GM18526 (cell line): ENCODE results near the gene USP48.

Experiments
- POLR2A ChIP-seq: IDR thresholded peaks from 3 replicates; pipeline ENCODE4 v1.6.1; 2011; ENCODE audit not compliant: insufficient read length; ENCODE audit errors: extremely low read depth

Gene USP48, protein sequence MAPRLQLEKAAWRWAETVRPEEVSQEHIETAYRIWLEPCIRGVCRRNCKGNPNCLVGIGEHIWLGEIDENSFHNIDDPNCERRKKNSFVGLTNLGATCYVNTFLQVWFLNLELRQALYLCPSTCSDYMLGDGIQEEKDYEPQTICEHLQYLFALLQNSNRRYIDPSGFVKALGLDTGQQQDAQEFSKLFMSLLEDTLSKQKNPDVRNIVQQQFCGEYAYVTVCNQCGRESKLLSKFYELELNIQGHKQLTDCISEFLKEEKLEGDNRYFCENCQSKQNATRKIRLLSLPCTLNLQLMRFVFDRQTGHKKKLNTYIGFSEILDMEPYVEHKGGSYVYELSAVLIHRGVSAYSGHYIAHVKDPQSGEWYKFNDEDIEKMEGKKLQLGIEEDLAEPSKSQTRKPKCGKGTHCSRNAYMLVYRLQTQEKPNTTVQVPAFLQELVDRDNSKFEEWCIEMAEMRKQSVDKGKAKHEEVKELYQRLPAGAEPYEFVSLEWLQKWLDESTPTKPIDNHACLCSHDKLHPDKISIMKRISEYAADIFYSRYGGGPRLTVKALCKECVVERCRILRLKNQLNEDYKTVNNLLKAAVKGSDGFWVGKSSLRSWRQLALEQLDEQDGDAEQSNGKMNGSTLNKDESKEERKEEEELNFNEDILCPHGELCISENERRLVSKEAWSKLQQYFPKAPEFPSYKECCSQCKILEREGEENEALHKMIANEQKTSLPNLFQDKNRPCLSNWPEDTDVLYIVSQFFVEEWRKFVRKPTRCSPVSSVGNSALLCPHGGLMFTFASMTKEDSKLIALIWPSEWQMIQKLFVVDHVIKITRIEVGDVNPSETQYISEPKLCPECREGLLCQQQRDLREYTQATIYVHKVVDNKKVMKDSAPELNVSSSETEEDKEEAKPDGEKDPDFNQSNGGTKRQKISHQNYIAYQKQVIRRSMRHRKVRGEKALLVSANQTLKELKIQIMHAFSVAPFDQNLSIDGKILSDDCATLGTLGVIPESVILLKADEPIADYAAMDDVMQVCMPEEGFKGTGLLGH

DNA sequence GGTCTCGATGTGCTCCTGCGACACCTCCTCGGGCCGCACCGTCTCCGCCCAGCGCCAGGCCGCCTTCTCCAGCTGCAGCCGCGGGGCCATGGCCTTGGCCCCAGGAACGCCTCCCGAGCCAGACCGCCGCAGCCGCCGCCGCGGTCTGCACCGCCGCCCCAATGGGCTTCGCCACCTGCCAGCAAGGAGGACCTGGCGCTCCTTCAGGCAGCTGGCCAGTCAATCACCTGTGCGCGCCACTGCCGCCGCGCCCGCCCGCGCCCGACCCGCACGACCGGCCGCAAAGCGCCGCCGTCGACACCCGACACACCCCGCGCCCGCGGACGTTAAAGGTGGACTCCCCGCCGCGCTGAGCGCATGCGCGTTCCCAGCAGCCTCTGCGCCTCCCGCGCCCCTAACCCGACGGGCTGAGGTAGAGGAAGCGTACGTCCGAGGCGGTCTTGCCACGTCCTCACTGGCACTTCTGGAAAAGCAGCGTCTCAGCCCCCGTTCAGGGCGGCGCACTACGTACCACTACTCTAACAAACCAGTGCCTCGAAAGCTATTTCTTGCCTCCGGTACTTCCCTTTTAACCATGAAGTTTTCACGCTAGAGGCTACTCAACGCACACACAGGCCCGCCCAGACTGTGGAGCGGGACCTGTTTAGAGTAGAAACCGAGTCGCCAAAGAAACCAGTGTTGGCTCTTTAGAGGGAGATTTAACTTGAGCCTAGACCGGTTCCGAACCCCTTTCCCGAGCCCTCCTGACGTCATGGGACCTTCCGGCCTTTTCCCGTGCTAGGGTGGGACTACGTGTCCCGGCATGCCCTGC, at the start of gene USP48:
Gene USP48, minus strand, starts transcription at position 282 of the 811 bp plus-strand sequence. Its CDS starts 192 bp downstream, at position 90.
- peak; percentile 98 for TF ChIP-seq POLR2A

DNA sequence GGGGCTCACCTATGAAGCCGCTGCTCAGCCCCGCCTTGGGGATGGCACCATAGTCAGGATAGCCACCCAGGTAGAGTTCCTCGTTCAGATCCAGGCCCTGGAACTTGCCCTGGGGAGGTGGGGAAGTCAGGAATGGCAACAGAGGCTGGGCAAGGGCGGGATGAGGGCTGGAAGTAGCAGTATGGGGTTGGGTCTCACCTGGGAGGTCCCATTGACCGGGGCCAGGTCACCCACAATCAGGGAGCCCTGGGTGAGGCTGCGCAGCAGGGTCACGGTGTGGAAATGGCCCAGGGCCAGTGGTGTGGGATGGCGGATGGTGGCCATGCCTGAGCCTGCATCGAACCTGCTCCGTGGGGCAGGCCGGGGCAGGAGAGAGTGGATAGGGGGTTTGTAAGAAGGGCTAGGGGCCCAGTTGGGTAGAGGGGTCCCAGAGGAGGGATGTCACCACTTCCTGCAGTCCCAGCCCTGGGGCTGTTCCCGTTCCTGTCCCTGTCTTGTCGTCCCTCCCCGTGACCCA, 48.6 kb upstream of the USP48 start:
- no peak for TF ChIP-seq POLR2A

DNA sequence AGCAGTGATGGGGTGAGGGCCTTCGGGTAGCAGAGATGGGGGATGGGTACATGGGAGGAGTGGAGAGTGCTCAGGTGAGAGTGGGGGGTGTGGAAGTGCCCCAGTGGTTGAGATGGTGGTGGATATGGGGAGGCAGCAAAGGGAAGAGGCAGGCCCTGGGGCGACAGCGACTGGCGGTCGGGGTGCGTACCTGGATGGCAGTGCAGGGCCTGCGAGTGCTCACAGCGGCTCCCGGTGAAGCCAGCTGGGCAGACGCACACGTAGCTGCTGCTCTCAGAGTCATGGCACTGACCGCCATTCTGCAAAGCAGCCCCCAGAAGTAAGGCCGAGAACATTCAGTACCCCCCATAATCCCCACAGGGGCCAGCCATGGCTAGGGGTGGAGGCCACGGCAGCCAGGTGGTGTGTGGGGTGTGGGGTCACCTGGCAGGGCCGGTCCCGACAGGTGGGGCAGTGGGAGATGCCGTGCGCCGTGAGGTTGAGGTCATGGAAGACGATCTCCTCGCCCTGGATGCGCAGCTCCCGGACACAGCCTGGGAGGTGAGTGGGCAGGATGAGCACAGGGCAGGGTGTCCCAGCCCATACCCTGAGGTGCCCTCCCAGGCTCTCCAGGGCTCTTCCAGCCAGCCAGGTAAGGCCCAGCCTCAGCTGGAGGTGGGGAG, 48.0 kb upstream of the USP48 start:
- TF ChIP-seq POLR2A, result no peak

DNA sequence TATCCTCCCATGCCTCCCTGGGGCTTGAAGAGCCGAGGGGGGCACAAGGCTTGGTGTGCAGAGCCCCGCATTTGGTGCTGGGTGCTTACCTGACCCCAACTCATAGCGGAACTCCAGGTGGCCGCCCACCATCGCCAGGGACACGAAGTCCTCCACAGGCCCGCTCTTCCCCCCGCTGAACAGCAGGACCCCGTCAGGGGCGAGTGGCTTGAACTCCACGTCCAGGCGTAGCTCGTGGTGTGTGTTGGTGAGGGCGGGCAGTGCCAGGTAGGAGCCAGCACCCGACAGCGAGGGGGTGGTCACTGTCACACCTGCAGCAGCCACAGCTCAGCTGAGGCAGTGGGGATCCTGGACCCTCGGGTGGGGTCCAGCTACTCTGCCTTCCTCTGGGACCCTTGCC, 46.3 kb upstream of the USP48 start:
- no peak for TF ChIP-seq POLR2A

DNA sequence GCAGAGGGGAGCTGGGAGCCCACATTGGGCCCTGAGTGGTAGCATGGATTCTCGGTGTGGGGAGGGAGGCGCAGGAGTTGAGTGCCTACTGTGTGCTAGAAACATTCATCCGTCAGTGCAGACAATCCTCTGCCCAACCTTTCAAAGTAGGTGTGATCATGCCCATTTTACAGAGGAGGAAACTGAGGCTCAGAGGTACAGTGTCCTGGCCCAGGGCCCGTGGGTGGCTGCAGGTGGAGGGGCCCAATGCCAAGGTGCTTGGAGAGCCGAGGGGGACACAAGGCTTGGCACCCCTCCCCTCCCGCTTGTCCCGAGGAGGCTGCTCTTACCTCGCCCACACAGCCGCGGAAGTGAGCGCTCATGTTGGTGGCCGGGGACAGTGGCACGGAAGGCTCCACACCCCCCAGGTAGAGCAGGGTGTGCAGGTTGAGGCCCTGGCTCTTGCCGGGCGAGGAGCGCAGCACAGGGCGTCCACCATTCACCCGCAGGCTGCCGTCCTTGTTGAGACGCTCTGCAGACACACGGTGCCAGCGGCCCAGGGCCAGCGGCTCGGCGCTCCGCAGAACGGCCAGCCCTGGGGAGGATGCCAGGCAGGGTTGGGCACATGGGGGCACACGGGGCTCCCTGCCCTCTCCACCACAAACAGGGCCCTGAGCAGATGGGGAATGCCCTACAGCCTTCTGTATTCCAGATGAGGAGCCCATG, 45.7 kb upstream of the USP48 start:
- TF ChIP-seq POLR2A, result no peak

DNA sequence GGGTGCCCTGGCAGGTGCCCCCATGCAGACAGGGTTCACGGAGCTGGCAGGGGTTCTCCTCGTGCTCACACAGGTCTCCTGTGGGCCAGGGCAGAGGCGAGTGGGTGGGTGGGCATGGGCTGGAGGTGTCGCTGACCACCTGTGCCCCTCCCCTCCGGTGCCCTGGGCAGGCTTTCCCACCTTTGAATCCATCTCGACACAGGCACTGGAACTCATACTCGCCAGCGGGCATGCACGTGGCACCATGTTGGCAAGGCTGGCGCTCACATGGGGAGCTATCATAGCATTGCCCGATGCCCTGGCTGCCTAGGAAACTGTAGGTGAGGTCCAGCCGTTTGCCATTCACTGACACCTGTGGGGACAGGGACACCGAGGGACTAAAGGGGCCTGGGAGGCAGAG, 45.1 kb upstream of the USP48 start:
- TF ChIP-seq POLR2A, result no peak

DNA sequence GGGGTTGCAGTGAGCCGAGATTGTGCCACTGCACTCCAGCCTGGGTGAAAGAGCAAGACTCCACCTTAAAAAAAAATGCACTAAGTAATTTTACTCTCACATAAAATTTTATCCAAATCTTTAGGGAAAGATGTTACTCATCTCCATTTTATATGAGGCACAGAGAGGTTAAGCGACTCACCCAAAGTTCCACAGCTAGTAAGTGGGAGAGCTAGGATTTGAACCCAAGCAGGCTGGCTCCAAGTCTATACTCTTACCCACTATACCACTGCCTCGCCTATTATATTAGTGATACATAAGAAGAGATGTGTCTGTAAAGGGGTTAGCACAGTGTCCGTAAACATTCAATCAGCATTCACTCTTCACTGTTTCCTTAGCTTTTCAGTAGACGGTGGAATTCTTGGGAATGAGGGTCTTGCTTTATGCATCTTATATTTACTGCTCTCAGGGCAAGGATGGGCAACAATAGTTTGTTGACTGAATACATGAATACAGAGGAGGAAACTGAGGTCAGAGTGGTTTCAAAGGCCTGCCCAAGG, 44.3 kb upstream of the USP48 start:
- TF ChIP-seq POLR2A, result no peak

DNA sequence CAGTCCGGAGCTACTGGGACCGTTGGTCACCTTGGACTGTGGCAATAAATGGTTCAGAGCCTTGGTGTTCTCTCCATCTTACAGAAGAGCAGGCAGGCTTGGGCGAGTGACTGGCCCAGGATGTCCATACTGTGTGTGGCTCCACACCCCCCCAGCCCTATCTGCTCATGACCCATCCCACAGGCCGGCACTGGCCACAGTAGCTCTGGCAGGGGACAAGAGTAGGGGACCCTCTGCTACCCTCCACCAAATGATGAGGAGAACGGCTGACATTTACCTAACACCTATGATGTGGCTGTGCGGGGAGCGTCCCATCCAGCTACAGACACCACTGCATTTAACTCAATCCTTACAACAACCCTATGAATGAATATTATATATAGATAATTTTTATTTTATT, 42.4 kb upstream of the USP48 start:
- no peak for TF ChIP-seq POLR2A

DNA sequence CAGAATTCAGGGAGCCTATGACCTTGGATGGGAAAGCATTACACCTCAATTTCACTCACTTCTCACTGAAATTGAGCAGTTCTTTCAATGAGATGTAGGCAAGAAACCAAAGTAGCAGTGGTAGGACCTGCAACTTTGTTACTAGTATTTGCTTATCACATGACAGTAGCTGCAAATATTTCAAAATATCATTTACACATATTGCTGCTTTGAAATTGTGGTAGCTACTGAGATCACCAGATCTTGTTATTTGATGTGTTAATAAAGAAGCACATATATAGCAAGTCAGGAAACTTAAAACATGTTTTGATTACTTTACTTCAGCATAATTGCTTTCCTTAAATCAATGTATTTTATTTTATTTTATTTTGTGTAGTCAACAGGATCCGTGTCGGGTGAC, 42.0 kb upstream of the USP48 start:
- TF ChIP-seq POLR2A, result no peak

DNA sequence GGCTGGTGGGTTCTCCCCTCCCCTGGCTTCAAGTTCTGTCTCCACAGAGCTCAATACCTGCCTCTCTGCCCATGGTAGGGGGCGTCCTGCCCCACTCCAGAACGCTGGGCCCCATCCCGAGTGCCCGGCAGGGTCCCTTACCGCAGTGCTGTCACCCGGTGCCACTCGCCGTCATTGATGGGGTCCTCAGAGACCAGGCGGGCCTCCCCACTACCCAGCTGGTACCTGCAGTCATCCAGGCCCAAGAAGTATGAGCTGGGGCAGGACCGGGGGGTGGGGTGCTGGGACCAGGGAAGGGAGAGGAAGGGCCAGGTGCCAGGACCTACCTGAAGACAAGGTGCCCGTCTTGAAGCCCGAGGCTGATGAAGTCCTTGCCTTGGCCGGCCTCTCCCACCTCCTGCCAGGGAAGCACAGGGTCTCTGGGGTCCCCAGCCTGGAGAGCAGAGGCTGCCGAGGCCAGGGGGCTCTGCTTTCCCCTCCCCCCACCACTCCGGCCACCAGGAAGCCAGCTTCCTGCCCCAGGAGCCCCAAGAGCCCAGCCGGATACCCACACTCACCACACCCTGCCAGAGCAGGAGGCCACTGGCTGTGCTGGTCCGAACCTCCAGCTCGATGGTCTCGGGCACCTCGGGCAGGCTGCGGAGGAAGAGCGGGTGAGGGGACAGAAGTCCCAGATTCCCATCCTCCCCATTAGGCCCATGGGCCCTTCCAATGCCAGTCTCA, 41.2 kb upstream of the USP48 start:
- no peak for TF ChIP-seq POLR2A

DNA sequence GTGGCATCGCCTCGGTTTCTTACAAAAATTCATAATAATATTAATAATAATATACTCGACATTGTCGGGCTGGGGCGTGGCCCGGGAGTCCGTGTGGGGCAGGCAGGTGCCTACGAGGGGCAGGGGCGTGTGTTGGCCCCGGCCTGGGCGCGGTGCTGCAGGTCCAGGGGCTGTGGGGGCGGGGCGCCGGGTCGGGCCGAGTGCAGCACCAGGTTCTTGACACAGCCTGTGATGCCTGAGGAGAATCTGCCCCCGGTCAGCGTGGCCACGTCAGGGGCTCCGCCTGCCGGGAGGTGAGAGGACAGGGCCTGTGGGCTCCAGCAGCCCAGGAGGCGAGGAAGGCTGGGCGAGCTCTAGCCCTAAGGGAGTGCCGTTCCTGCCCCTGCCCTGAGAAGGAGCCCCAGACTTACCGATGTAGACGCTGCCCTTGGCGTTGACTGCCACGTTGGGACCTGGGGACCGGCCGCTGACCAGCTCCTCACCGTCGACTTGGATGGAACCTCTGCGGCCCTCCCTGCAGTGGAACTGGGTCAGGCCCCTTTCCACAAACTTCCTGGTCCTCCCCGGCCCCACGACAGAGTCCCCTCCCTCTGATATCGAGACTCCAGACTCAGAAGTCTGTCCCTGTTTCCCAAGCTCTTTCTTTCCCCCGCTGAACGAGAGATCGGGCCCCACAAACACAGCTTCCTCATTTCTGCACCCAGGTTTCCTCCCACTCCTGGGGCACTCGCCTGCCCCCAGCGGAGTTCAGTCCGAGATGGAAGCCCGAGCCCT, 40.4 kb upstream of the USP48 start:
- no peak for TF ChIP-seq POLR2A

DNA sequence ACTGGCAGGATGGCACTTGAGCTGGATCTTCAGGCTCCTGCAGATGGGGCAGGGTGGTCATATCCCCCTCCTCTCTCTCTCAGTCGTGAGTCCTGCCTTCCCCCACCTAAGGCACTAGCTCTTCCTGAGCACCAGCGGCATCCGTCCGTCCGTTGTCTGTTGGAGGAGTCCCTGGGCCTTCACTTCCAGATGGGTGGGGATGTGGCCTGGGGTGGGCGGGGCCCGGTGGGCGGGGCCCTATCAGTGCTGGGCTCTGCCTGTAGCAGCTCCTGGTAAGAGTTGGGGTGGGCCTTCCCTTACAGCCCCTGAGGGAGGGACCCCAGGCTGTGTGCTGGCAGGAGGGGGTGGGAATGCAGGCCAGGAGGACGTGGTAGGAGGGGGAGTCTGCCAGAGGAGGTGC, 39.4 kb upstream of the USP48 start:
- TF ChIP-seq POLR2A, result no peak
